OCI-LY1 (cell line): ENCODE measurements around the gene ALG9.

Source experiments
- CTCF ChIP-seq: fragments of 200-600 bp; sonication (generic), shearing (Covaris generic); IDR thresholded peaks from 2 replicates; pipeline ENCODE4 v1.5.1; 2017; ENCODE audit warnings: mild to moderate bottlenecking, antibody characterized with exemption, low read length, moderate library complexity, mixed read lengths
- EZH2 ChIP-seq: fragments of 200-600 bp; sonication (generic), shearing (Covaris generic); IDR thresholded peaks from 2 replicates; pipeline ENCODE4 v1.8.0; 2017; ENCODE audit warnings: borderline replicate concordance, mixed run types, mild to moderate bottlenecking, antibody characterized with exemption, low read length, moderate library complexity, mixed read lengths

GRCh38 chr11:111841370-111842053 lies 29.9 kb downstream of the ALG9 start:
- TF ChIP-seq CTCF (peak; percentile 99), EZH2 (no peak)
